KMS-11 (cell line): ENCODE measurements around the gene FLRT1.

Source experiments
- H2AFZ ChIP-seq: fragments of 200-600 bp; sonication (generic); 2 replicates; pipeline ENCODE4 v1.6.1; 2016; ENCODE audit warnings: antibody characterized with exemption, mixed run types, low read depth
- H3K27ac ChIP-seq: fragments of 200-600 bp; sonication (generic); 2 replicates; pipeline ENCODE4 v1.6.1; 2016; ENCODE audit warnings: mild to moderate bottlenecking, mixed run types
- H3K27me3 ChIP-seq: fragments of 200-600 bp; sonication (generic); 2 replicates; pipeline ENCODE4 v1.6.1; 2017; ENCODE audit warnings: mild to moderate bottlenecking, low read depth, mixed run types, moderate library complexity; ENCODE audit not compliant: insufficient read depth
- H3K36me3 ChIP-seq: fragments of 200-600 bp; sonication (generic); 2 replicates; pipeline ENCODE4 v1.6.1; 2017; ENCODE audit warnings: mild to moderate bottlenecking, mixed run types; ENCODE audit not compliant: insufficient read depth
- H3K4me1 ChIP-seq: fragments of 200-600 bp; sonication (generic); 2 replicates; pipeline ENCODE4 v1.6.1; 2016; ENCODE audit warnings: mild to moderate bottlenecking, low read depth, mixed run types; ENCODE audit not compliant: poor library complexity, severe bottlenecking
- H3K4me2 ChIP-seq: fragments of 200-600 bp; sonication (generic); 2 replicates; pipeline ENCODE4 v1.7.0; 2016; ENCODE audit warnings: mild to moderate bottlenecking, mixed run types
- H3K4me3 ChIP-seq: fragments of 200-600 bp; sonication (generic); IDR thresholded peaks from 2 replicates; pipeline ENCODE4 v1.6.1; 2017; ENCODE audit warnings: low read depth, low read length, mixed read lengths; ENCODE audit not compliant: insufficient read depth
- H3K79me2 ChIP-seq: fragments of 200-600 bp; sonication (generic); 2 replicates; pipeline ENCODE4 v1.6.1; 2016; ENCODE audit warnings: low read depth, mixed run types; ENCODE audit not compliant: insufficient read depth
- H3K9ac ChIP-seq: fragments of 200-600 bp; sonication (generic); 2 replicates; pipeline ENCODE4 v1.6.1; 2016; ENCODE audit warnings: mild to moderate bottlenecking, mixed run types
- H4K20me1 ChIP-seq: fragments of 200-600 bp; sonication (generic); 2 replicates; pipeline ENCODE4 v1.6.1; 2016; ENCODE audit warnings: mild to moderate bottlenecking, mixed run types; ENCODE audit not compliant: insufficient read depth
- TF ChIP-seq, protein P1 (sequence below): fragments of 200-600 bp; sonication (generic); conservative IDR thresholded peaks from 2 replicates; pipeline ENCODE4 v1.6.1; 2017; ENCODE audit warnings: low read depth, mild to moderate bottlenecking, antibody characterized with exemption, low read length, moderate library complexity, mixed read lengths

The FLRT1 gene

DNA sequence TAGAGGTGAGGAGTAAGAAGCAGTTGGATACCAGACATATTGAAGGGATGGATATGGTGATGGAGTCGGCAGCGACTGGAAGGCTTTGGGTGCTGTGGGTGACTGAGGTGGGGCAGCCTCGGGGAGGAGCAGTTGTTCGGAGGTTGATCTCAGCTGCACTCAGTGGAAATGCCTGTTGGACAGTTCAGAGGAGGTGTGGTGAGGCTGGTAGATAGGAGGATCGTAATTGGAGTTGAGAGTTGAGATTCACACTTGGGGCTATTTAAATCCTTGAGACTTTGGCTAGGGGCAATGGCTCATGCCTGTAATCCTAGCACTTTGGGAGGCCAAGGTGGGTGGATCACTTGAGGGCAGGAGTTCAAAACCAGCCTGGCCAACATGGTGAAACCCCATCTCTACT lies 42.6 kb upstream of the FLRT1 start:
- Histone ChIP-seq H3K4me1 (peaks cover under 1% of the 10 kb centered on the region), H3K27ac (no peak overlapping the region), H3K36me3 (no peaks in the 10 kb centered on the region), H3K27me3 (no peaks in the 10 kb centered on the region), H3K4me3 (no peak overlapping the region), H3K9ac (no peak overlapping the region), H4K20me1 (no peaks in the 10 kb centered on the region), H2AFZ (no peak overlapping the region), H3K4me2 (no peak overlapping the region), H3K79me2 (no peaks in the 10 kb centered on the region)
- TF ChIP-seq, protein P1, sequence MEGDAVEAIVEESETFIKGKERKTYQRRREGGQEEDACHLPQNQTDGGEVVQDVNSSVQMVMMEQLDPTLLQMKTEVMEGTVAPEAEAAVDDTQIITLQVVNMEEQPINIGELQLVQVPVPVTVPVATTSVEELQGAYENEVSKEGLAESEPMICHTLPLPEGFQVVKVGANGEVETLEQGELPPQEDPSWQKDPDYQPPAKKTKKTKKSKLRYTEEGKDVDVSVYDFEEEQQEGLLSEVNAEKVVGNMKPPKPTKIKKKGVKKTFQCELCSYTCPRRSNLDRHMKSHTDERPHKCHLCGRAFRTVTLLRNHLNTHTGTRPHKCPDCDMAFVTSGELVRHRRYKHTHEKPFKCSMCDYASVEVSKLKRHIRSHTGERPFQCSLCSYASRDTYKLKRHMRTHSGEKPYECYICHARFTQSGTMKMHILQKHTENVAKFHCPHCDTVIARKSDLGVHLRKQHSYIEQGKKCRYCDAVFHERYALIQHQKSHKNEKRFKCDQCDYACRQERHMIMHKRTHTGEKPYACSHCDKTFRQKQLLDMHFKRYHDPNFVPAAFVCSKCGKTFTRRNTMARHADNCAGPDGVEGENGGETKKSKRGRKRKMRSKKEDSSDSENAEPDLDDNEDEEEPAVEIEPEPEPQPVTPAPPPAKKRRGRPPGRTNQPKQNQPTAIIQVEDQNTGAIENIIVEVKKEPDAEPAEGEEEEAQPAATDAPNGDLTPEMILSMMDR = no peak

DNA sequence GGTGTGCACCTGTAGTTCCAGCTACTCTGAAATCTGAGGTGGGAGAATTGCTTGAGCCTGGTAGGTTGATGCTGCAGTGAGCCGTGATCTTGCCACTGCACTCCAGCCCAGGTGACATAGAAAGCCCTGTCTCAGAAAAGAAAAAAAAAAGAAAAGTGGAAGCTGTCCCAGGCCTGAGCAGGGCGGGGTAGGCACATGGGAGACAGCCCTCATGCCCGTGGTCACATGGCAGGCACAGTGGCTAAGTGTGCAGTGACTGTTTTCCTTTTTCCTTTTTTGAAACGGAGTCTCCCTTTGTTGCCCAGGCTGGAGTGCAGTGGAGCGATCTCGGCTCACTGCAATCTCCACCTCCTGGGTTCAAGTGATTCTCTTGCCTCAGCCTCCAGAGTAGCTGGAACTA lies 41.7 kb upstream of the FLRT1 start:
- H3K4me3 ChIP-seq = no peak overlapping the region
- no peak overlapping the region for H2AFZ ChIP-seq
- H3K27ac ChIP-seq = no peak overlapping the region
- no peaks in the 10 kb centered on the region for H3K27me3 ChIP-seq
- no peak overlapping the region for H3K9ac ChIP-seq
- TF ChIP-seq, protein P1 = no peak
- H3K4me2 ChIP-seq = no peak overlapping the region
- no peaks in the 10 kb centered on the region for H4K20me1 ChIP-seq
- no peaks in the 10 kb centered on the region for H3K79me2 ChIP-seq
- no peaks in the 10 kb centered on the region for H3K36me3 ChIP-seq
- H3K4me1 ChIP-seq = no peaks in the 10 kb centered on the region

DNA sequence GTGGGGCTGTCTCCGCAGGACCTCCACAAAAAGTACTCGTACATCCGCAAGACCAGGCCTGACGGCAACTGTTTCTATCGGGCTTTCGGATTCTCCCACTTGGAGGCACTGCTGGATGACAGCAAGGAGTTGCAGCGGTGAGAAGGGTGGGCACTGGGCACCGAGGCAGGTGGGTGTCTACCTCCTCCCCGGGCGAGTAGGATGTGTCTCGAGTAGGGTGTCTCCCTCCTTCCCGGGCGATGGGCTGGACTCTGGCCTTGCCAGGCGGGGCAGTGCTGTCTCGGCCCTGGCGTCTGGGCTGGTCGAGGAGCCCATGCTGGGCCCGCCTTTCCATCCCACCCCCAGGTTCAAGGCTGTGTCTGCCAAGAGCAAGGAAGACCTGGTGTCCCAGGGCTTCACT lies 39.2 kb upstream of the FLRT1 start:
- Histone ChIP-seq H3K4me2 (no peak overlapping the region), H3K27ac (no peak overlapping the region), H2AFZ (no peak overlapping the region), H3K79me2 (no peaks in the 10 kb centered on the region), H4K20me1 (no peaks in the 10 kb centered on the region), H3K4me1 (no peaks in the 10 kb centered on the region), H3K9ac (no peak overlapping the region), H3K36me3 (no peaks in the 10 kb centered on the region), H3K27me3 (no peaks in the 10 kb centered on the region), H3K4me3 (no peak overlapping the region)
- TF ChIP-seq, protein P1 = no peak

DNA sequence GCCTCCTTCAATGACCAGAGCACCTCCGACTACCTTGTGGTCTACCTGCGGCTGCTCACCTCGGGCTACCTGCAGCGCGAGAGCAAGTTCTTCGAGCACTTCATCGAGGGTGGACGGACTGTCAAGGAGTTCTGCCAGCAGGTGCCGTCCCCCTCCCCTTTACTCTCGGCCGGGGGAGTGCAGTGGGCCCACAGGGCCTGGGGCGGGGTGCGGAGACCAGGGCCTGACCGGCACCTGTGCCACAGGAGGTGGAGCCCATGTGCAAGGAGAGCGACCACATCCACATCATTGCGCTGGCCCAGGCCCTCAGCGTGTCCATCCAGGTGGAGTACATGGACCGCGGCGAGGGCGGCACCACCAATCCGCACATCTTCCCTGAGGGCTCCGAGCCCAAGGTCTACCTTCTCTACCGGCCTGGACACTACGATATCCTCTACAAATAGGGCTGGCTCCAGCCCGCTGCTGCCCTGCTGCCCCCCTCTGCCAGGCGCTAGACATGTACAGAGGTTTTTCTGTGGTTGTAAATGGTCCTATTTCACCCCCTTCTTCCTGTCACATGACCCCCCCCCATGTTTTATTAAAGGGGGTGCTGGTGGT lies 38.5 kb upstream of the FLRT1 start:
- Histone ChIP-seq H2AFZ (no peak overlapping the region), H4K20me1 (no peaks in the 10 kb centered on the region), H3K4me1 (no peaks in the 10 kb centered on the region), H3K36me3 (no peaks in the 10 kb centered on the region), H3K4me2 (no peak overlapping the region), H3K79me2 (no peaks in the 10 kb centered on the region), H3K27ac (no peak overlapping the region), H3K4me3 (no peak overlapping the region), H3K27me3 (no peaks in the 10 kb centered on the region), H3K9ac (no peak overlapping the region)
- TF ChIP-seq, protein P1 = no peak
